GM12878 (cell line): ENCODE results near the gene MITF. TPM values are rescaled to one million over a fixed set of nuclear protein-coding genes. Genes with fewer than 3 reads are reported as not detected.

Experiments
- ATAC-seq: fragments of 200-7000 bp; cut with Tn5 transposase; 3 replicates; pipeline ENCODE4 v1.9.1; 2020; ENCODE audit warnings: mild to moderate bottlenecking, moderate library complexity
- BruUV-seq: library from RNA; stranded (reverse); fragments of 400-500 nt; replicated peaks from 2 replicates; lab custom pipeline; 2021; lab: Mats Ljungman, UMichigan
- CTCF ChIA-PET: fragments of 300-600 bp; sonication (Branson Sonifier 250); formaldehyde crosslinking; extraction: SDS; loops from one replicate; lab custom pipeline; 2021; ENCODE audit warnings: inconsistent platforms; lab: Yijun Ruan, JAX
- POLR2A ChIA-PET: fragments of 350-600 bp; formaldehyde crosslinking; extraction: SDS; loops from one replicate; lab custom pipeline; 2021; ENCODE audit warnings: inconsistent platforms; lab: Charles Lee
- RAD21 ChIA-PET: fragments of 300-600 bp; sonication (Branson Sonifier 250); formaldehyde crosslinking; loops from one replicate; lab custom pipeline; 2023; ENCODE audit warnings: antibody characterized with exemption; ENCODE audit not compliant: unreplicated experiment; lab: Charles Lee
- SMC1A ChIA-PET: fragments of 300-600 bp; sonication (Branson Sonifier 250); formaldehyde crosslinking; loops from one replicate; lab custom pipeline; 2023; ENCODE audit not compliant: unreplicated experiment, uncharacterized antibody; lab: Charles Lee
- DNase-seq: peaks from one replicate; pipeline ENCODE4 v3.0.0-alpha.2; 2011; ENCODE audit warnings: low read depth, low spot score
- FAIRE-seq: peaks from 3 replicates; lab custom pipeline; 2011; peaks lifted over from hg19 to GRCh38; lab: Jason Lieb, UNC
- H2AFZ ChIP-seq: 2 replicates; pipeline ENCODE4 v1.6.0; 2011; ENCODE audit warnings: low read depth, low read length, control low read depth; ENCODE audit not compliant: control insufficient read depth
- H3K27ac ChIP-seq: 2 replicates; pipeline ENCODE4 v1.5.1; 2011; ENCODE audit warnings: control low read depth; ENCODE audit not compliant: control insufficient read depth, insufficient read depth
- H3K27me3 ChIP-seq, 2 experiments: replicated peaks in 1 of 2; 2 replicates each; pipeline versions ENCODE4 v1.6.0 to v1.6.1; 2011; ENCODE audit warnings: low read length in 1 of 2; ENCODE audit not compliant: control insufficient read depth in 2 of 2, insufficient read depth in 2 of 2
- H3K36me3 ChIP-seq, 2 experiments: 2 replicates each; pipeline ENCODE4 v1.5.1; 2011; ENCODE audit warnings: low read length in 1 of 2; ENCODE audit not compliant: control insufficient read depth in 2 of 2, insufficient read depth in 2 of 2
- H3K4me1 ChIP-seq: 2 replicates; pipeline ENCODE4 v1.6.1; 2011; ENCODE audit warnings: mild to moderate bottlenecking, low read length, moderate library complexity, mixed read lengths; ENCODE audit not compliant: control insufficient read depth, insufficient read depth
- H3K4me2 ChIP-seq: 2 replicates; pipeline ENCODE4 v1.6.0; 2011; ENCODE audit warnings: control low read depth; ENCODE audit not compliant: control insufficient read depth, insufficient read depth
- H3K4me3 ChIP-seq: fragments of 200-600 bp; sonication (generic); 2 replicates; pipeline ENCODE4 v1.5.1; 2016
- H3K79me2 ChIP-seq: 2 replicates; pipeline ENCODE4 v1.6.0; 2011; ENCODE audit warnings: low read length; ENCODE audit not compliant: control insufficient read depth, insufficient read depth
- H3K9ac ChIP-seq: 2 replicates; pipeline ENCODE4 v1.8.0; 2011; ENCODE audit warnings: low read length, control low read depth, mixed read lengths; ENCODE audit not compliant: control insufficient read depth, insufficient read depth
- H3K9me3 ChIP-seq: replicated peaks from 3 replicates; pipeline ENCODE4 v1.5.1; 2011; ENCODE audit warnings: mild to moderate bottlenecking, low read length; ENCODE audit not compliant: control insufficient read depth, insufficient read depth
- H4K20me1 ChIP-seq: 2 replicates; pipeline ENCODE4 v1.6.0; 2011; ENCODE audit not compliant: control insufficient read depth, insufficient read depth
- BACH1 ChIP-seq: fragments of 450-650 bp; IDR thresholded peaks from 2 replicates; pipeline ENCODE4 v1.6.1; 2017; ENCODE audit warnings: mild to moderate bottlenecking, borderline replicate concordance
- NR2C2 ChIP-seq: IDR thresholded peaks from 2 replicates; pipeline ENCODE4 v1.6.1; 2011; ENCODE audit warnings: borderline replicate concordance, low read depth; ENCODE audit not compliant: control insufficient read depth, insufficient read length
- ZNF384 ChIP-seq: IDR thresholded peaks from 2 replicates; pipeline ENCODE4 v1.6.1; 2012; ENCODE audit warnings: low read depth, mild to moderate bottlenecking, low read length, improper control_type of control experiment, borderline replicate concordance
- ZNF592 ChIP-seq: fragments of 450-650 bp; IDR thresholded peaks from 2 replicates; pipeline ENCODE4 v1.6.1; 2017; ENCODE audit warnings: mild to moderate bottlenecking, moderate library complexity
- WGBS: methylation state at CpG from one replicate; pipeline ENCODE4 v1.1.6; 2016; ENCODE audit warnings: low lambda C conversion rate; ENCODE audit not compliant: insufficient replicate concordance, insufficient coverage; ENCODE audit errors: missing lambda C conversion rate; 5-methylcytosine and 5-hydroxymethylcytosine counted together
- in situ Hi-C: fragments of 300-500 bp; cut with MboI; formaldehyde crosslinking; loops from 9 replicates; pipeline ENCODE4 v1.14.3; 2018; ENCODE audit warnings: mixed read lengths
- intact Hi-C: fragments of 100-400 bp; cut with micrococcal nuclease; formaldehyde crosslinking; loops from one replicate; pipeline ENCODE4 v1.14.2; 2022; ENCODE audit not compliant: unreplicated experiment
- polyA plus RNA-seq, 11 experiments: library from polyadenylated mRNA; depleted of rRNA in 4 of 11; unstranded in 6 of 11; stranded (reverse) in 5 of 11; fragments of >200 nt; fragmentation: Nextera tagmentation in 4 of 11; fragmentation: Illumina TruSeq in 1 of 11; extraction: Ambion mirVana in 4 of 11; extraction: Trizol in 1 of 11; gene quantifications; 1 replicate in 1 of 11; 2 replicates in 10 of 11; pipeline versions ENCODE4 v1.2.1 to v1.2.3, GENCODE V29; 2011 to 2016; ENCODE audit warnings: inconsistent platforms in 2 of 11, missing spikeins in 2 of 11, low read depth in 1 of 11
- total RNA-seq, 4 experiments: library from RNA; depleted of rRNA in 3 of 4; stranded (reverse); fragments of >200 nt in 3 of 4; fragmentation: Illumina TruSeq in 1 of 4; extraction: Trizol in 1 of 4; gene quantifications; 2 replicates each; pipeline versions ENCODE4 v1.2.1 to v1.2.3, GENCODE V29; 2013 to 2021
- TF ChIP-seq, protein P1 (sequence below), 3 experiments: IDR thresholded peaks in 2 of 3; conservative IDR thresholded peaks in 1 of 3; 2 replicates each; pipeline ENCODE4 v1.5.1; 2011; ENCODE audit warnings: low read depth in 3 of 3, low read length in 3 of 3, mild to moderate bottlenecking in 3 of 3, control low read depth in 2 of 3, moderate library complexity in 2 of 3, inconsistent platforms in 1 of 3, mixed read lengths in 1 of 3; ENCODE audit not compliant: control insufficient read depth in 2 of 3, insufficient read depth in 1 of 3; ENCODE audit errors: extremely low read depth in 1 of 3
- TF ChIP-seq, protein P2 (sequence below): fragments of 450-650 bp; IDR thresholded peaks from 2 replicates; pipeline ENCODE4 v1.6.1; 2017; ENCODE audit warnings: antibody characterized with exemption, mild to moderate bottlenecking, moderate library complexity
- TF ChIP-seq, protein P3 (sequence below): fragments of 150-350 bp; IDR thresholded peaks from 2 replicates; pipeline ENCODE4 v1.6.1; 2014; ENCODE audit warnings: mild to moderate bottlenecking, low read depth, low read length

Gene MITF
- total and polyA plus RNA-seq, 10 of the 15 experiments (the other 5 are each of a cell fraction or from before 2014, with no cell fraction given), result under 0.01 to 0.90 (median 0.06) TPM; not detected in 3

DNA sequence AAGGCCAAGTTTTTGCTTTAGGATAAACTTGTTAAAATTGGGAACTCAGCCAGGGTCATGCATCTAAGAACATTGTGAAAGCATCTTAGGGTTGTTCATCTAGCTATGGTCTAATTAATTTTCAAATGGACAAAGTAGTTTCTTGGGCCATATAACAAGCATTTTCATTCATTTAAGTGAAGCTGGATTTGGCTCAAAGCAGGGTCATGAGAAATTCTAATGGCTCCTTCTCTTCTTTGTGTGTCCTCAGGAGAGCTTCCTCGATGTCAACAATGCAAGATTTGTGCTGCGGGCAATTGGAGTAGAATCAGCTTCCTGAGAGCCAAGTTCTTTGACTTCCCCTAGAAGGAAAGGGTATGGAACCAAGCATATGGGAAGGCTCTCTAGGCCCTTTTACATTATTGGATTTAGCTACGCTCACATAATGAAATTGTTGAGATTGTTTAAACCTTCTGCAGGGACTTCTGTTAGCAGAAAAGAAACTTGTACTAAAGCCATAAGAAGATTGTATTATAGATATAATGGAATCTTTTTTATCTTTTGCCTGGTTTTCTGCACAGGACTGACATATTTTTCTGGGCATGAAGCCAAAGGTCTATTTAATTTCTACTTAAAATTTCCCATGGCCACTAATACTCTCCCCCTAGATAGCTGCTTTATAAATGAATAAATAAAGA, 258.5 kb downstream of the MITF start (continued):
- TF ChIP-seq, protein P1, sequence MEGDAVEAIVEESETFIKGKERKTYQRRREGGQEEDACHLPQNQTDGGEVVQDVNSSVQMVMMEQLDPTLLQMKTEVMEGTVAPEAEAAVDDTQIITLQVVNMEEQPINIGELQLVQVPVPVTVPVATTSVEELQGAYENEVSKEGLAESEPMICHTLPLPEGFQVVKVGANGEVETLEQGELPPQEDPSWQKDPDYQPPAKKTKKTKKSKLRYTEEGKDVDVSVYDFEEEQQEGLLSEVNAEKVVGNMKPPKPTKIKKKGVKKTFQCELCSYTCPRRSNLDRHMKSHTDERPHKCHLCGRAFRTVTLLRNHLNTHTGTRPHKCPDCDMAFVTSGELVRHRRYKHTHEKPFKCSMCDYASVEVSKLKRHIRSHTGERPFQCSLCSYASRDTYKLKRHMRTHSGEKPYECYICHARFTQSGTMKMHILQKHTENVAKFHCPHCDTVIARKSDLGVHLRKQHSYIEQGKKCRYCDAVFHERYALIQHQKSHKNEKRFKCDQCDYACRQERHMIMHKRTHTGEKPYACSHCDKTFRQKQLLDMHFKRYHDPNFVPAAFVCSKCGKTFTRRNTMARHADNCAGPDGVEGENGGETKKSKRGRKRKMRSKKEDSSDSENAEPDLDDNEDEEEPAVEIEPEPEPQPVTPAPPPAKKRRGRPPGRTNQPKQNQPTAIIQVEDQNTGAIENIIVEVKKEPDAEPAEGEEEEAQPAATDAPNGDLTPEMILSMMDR (IDR thresholded peaks at IDR 0.05 in 2 of 3, conservative IDR thresholded peaks at IDR 0.05 in 1 of 3; ENCODE audit: control insufficient read depth in 2 of 3, extremely low read depth in 1 of 3, insufficient read depth in 1 of 3, low read depth in 3 of 3, low read length in 3 of 3), result no peak
- TF ChIP-seq ZNF592, result no peak

GRCh38 chr3:69998759-69999139, 259.5 kb downstream of the MITF start:
- POLR2A ChIA-PET, result no interaction called here
- Histone ChIP-seq H4K20me1 (no peaks in the 10 kb centered on the region), H3K36me3 (no peaks in the 10 kb centered on the region), H3K9me3 (no peaks in the 10 kb centered on the region), H3K4me3 (no peak overlapping the region), H3K9ac (no peak overlapping the region), H3K4me2 (no peak overlapping the region), H3K79me2 (no peaks in the 10 kb centered on the region), H2AFZ (no peak overlapping the region), H3K27me3 (no peaks in the 10 kb centered on the region; a peak in 1 of 4 replicates), H3K4me1 (no peaks in the 10 kb centered on the region), H3K27ac (no peak overlapping the region)
- in situ Hi-C loops (no loop called here), intact Hi-C loops (no loop called here)
- FAIRE-seq (no peak), DNase-seq (no peak), ATAC-seq (no peak)
- CTCF ChIA-PET, result no interaction called here
- no TSS peak for BruUV-seq
- WGBS, result 0% methylated on average over 3 of the region's 3 CpGs
- RAD21 ChIA-PET, result no interaction called here
- SMC1A ChIA-PET, result no interaction called here
- no peak for TF ChIP-seq BACH1
- TF ChIP-seq, protein P2, sequence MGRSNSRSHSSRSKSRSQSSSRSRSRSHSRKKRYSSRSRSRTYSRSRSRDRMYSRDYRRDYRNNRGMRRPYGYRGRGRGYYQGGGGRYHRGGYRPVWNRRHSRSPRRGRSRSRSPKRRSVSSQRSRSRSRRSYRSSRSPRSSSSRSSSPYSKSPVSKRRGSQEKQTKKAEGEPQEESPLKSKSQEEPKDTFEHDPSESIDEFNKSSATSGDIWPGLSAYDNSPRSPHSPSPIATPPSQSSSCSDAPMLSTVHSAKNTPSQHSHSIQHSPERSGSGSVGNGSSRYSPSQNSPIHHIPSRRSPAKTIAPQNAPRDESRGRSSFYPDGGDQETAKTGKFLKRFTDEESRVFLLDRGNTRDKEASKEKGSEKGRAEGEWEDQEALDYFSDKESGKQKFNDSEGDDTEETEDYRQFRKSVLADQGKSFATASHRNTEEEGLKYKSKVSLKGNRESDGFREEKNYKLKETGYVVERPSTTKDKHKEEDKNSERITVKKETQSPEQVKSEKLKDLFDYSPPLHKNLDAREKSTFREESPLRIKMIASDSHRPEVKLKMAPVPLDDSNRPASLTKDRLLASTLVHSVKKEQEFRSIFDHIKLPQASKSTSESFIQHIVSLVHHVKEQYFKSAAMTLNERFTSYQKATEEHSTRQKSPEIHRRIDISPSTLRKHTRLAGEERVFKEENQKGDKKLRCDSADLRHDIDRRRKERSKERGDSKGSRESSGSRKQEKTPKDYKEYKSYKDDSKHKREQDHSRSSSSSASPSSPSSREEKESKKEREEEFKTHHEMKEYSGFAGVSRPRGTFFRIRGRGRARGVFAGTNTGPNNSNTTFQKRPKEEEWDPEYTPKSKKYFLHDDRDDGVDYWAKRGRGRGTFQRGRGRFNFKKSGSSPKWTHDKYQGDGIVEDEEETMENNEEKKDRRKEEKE, result no peak
- TF ChIP-seq, protein P3, sequence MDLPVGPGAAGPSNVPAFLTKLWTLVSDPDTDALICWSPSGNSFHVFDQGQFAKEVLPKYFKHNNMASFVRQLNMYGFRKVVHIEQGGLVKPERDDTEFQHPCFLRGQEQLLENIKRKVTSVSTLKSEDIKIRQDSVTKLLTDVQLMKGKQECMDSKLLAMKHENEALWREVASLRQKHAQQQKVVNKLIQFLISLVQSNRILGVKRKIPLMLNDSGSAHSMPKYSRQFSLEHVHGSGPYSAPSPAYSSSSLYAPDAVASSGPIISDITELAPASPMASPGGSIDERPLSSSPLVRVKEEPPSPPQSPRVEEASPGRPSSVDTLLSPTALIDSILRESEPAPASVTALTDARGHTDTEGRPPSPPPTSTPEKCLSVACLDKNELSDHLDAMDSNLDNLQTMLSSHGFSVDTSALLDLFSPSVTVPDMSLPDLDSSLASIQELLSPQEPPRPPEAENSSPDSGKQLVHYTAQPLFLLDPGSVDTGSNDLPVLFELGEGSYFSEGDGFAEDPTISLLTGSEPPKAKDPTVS, result no peak
- no peak for TF ChIP-seq ZNF384
- TF ChIP-seq NR2C2, result no peak
